Fibroblast of mammary gland (primary cell): Measurements from ENCODE around the gene RAB38.

Source experiments
- DNase-seq: peaks from one replicate; pipeline ENCODE4 v3.0.0-alpha.2; 2010; ENCODE audit warnings: low read depth
- H3K4me3 ChIP-seq: 2 replicates; pipeline ENCODE4 v1.5.1; 2011; ENCODE audit warnings: low read depth, mild to moderate bottlenecking, low read length, moderate library complexity; ENCODE audit not compliant: control insufficient read depth
- CTCF ChIP-seq: conservative IDR thresholded peaks from 2 replicates; pipeline ENCODE4 v1.5.1; 2011; ENCODE audit warnings: low read depth, low read length, inconsistent platforms; ENCODE audit not compliant: control insufficient read depth, insufficient read depth

RAB38 gene

DNA sequence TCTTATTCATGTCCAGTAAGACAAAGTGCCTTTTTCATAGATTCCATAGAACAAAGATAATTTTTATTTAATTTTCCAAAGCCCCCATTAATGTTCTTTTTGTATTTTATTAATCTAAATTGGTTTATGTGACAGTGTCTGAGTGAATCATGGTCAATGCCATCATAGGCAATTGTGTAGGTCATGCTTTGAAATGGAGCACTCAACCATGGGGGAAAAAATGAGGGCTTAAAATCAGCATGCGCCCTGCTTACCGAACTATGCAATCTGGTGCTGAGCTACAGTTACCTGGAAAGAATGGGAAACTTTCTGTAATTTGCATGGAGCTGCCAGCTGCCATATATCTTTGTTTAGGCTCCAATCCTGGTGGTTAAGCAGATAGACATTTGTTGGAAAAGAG is 28.4 kb upstream of the RAB38 start:
- TF ChIP-seq CTCF: no peak
- DNase-seq: no peak
- H3K4me3 ChIP-seq: no peak overlapping the region

- H3K4me3 ChIP-seq: no peak overlapping the region
- no peak for TF ChIP-seq CTCF
- DNase-seq: no peak
These were observed 27.3 kb upstream of the RAB38 start for GRCh38 chr11:88202498-88202897.

DNA sequence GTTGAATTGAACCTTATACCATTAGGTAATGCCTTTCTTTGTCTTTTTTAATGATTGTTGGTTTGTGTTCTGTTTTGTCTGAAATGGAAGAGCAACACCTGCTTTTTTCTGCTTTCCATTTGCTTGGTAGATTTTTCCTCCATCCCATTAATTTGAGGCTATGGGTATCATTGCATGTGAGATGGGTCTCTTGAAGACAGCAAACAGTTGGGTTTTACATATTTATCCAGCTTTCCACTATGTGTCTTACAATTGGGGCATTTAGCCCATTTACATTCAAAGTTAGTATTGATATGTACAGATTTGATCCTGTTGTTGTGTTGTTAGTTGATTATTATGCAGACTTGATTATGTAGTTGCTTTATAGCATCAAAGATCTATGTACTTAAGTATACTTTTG is 21.1 kb upstream of the RAB38 start:
- DNase-seq: no peak
- TF ChIP-seq CTCF: no peak
- no peak overlapping the region for H3K4me3 ChIP-seq

GRCh38 chr11:88195908-88196307 is 20.7 kb upstream of the RAB38 start:
- no peak for TF ChIP-seq CTCF
- no peak for DNase-seq
- no peak overlapping the region for H3K4me3 ChIP-seq

- DNase-seq: no peak
- no peak overlapping the region for H3K4me3 ChIP-seq
- TF ChIP-seq CTCF: no peak
These were observed 19.7 kb upstream of the RAB38 start for GRCh38 chr11:88194990-88195389.

DNA sequence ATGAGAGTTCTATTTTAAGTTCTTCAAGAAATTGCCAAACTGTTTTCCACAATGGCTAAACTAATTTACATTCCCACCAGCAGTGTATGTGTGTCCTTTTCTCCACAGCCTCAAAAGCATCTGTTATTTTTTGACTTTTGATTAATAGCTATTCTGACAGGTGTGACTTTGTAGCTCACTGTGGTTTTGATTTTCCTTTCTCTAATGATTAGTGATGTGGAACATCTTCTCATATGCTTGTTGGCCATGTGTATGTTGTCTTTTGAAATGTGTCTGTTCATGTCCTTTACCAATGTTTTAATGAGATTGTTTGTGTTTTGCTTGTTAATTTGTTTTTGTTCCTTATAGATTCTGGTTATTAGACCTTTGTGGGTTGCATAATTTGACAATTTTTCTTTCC is 18.0 kb upstream of the RAB38 start:
- no peak for TF ChIP-seq CTCF
- no peak for DNase-seq
- no peak overlapping the region for H3K4me3 ChIP-seq

DNA sequence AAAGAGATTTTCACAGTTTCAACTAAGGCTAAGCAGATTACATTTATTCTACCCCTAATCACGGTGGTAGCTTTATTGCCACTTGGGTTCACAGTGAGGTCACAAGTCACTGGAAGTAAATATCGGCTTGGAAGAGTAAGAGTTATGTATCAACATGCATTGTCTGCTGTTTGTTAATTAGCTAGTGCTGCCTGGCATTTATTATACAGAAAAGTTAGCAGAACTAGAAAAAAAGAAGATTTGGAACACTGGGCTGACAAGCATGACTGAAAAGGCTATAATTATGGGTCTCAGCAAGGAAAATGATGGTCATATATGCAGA is 13.7 kb upstream of the RAB38 start:
- no peak for DNase-seq
- no peak for TF ChIP-seq CTCF
- no peak overlapping the region for H3K4me3 ChIP-seq
